ENCODE data around the gene TMEM200C.

The TMEM200C gene

GRCh38 chr18:5941890-5942289 lies 46.6 kb upstream of the TMEM200C start:
- TF ChIP-seq TAF1 (IDR thresholded peaks at IDR 0.05; ENCODE audit: borderline replicate concordance, insufficient read depth, low read length) (no peak), POLR2AphosphoS5 (IDR thresholded peaks at IDR 0.05; ENCODE audit: low read depth, low read length) (no peak), FOXP2 (optimal IDR thresholded peaks at IDR 0.05; ENCODE audit: borderline replicate concordance, extremely low read depth, extremely low read length, insufficient read depth) (no peak)

- TF ChIP-seq FOXP2 (optimal IDR thresholded peaks at IDR 0.05; ENCODE audit: borderline replicate concordance, extremely low read depth, extremely low read length, insufficient read depth) (no peak), SIN3A (IDR thresholded peaks at IDR 0.05; ENCODE audit: borderline replicate concordance, insufficient read depth, low read length) (no peak), TAF1 (IDR thresholded peaks at IDR 0.05; ENCODE audit: borderline replicate concordance, insufficient read depth, low read length) (no peak), POLR2AphosphoS5 (IDR thresholded peaks at IDR 0.05; ENCODE audit: low read depth, low read length) (no peak)
- TF ChIP-seq, protein P1, sequence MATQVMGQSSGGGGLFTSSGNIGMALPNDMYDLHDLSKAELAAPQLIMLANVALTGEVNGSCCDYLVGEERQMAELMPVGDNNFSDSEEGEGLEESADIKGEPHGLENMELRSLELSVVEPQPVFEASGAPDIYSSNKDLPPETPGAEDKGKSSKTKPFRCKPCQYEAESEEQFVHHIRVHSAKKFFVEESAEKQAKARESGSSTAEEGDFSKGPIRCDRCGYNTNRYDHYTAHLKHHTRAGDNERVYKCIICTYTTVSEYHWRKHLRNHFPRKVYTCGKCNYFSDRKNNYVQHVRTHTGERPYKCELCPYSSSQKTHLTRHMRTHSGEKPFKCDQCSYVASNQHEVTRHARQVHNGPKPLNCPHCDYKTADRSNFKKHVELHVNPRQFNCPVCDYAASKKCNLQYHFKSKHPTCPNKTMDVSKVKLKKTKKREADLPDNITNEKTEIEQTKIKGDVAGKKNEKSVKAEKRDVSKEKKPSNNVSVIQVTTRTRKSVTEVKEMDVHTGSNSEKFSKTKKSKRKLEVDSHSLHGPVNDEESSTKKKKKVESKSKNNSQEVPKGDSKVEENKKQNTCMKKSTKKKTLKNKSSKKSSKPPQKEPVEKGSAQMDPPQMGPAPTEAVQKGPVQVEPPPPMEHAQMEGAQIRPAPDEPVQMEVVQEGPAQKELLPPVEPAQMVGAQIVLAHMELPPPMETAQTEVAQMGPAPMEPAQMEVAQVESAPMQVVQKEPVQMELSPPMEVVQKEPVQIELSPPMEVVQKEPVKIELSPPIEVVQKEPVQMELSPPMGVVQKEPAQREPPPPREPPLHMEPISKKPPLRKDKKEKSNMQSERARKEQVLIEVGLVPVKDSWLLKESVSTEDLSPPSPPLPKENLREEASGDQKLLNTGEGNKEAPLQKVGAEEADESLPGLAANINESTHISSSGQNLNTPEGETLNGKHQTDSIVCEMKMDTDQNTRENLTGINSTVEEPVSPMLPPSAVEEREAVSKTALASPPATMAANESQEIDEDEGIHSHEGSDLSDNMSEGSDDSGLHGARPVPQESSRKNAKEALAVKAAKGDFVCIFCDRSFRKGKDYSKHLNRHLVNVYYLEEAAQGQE (IDR thresholded peaks at IDR 0.05; ENCODE audit: insufficient read depth in 1 of 2, low read depth in 2 of 2, low read length in 2 of 2), result no peak
Measured at GRCh38 chr18:5939801-5940667, 44.7 kb upstream of the TMEM200C start.

DNA sequence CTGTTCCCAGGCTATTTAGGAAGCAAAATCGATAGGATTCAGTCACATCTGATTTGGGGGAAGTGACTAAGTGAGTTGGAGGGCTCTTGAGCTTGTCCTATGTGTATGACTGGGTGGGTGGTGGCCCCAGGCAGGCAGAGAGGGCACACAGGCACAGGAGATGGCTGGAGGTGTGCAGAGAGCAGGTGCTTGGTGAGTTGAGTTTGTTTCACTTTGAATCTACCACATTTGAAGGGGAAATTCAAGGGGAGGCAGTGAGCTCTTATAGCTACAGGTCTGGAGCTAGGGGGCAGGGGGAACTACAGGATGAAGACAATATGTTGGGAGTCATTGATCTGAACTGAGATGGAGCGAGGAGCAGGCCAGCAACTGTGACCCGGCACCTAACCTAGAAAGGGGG lies 42.5 kb upstream of the TMEM200C start:
- TF ChIP-seq POLR2AphosphoS5 (IDR thresholded peaks at IDR 0.05; ENCODE audit: low read depth, low read length), result no peak
- no peak for TF ChIP-seq TAF1 (IDR thresholded peaks at IDR 0.05; ENCODE audit: borderline replicate concordance, insufficient read depth, low read length)
- TF ChIP-seq FOXP2 (optimal IDR thresholded peaks at IDR 0.05; ENCODE audit: borderline replicate concordance, extremely low read depth, extremely low read length, insufficient read depth), result no peak
- TF ChIP-seq, protein P1 (IDR thresholded peaks at IDR 0.05; ENCODE audit: insufficient read depth in 1 of 2, low read depth in 2 of 2, low read length in 2 of 2), result no peak

DNA sequence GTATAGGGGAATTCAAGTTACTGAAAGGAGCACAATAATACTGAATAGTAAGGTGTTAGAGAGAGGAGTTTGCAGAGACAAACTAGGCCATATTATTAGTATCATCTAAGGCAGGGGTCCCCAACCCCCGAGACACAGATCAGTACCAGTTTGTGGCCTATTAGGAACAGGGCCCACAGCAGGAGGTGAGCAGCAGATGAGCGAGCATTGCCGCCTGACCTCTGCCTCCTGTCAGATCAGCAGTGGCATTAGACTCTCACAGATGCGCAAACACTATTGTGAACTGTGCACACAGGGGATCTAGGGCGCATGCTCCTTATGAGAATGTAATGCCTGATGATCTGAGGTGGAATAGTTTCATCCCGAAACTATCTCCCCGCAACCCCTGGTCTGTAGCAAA lies 41.8 kb upstream of the TMEM200C start:
- TF ChIP-seq SIN3A (IDR thresholded peaks at IDR 0.05; ENCODE audit: borderline replicate concordance, insufficient read depth, low read length) (no peak), TAF1 (IDR thresholded peaks at IDR 0.05; ENCODE audit: borderline replicate concordance, insufficient read depth, low read length) (no peak), FOXP2 (optimal IDR thresholded peaks at IDR 0.05; ENCODE audit: borderline replicate concordance, extremely low read depth, extremely low read length, insufficient read depth) (no peak), POLR2AphosphoS5 (IDR thresholded peaks at IDR 0.05; ENCODE audit: low read depth, low read length) (no peak)
- TF ChIP-seq, protein P1 (IDR thresholded peaks at IDR 0.05; ENCODE audit: insufficient read depth in 1 of 2, low read depth in 2 of 2, low read length in 2 of 2), result no peak

DNA sequence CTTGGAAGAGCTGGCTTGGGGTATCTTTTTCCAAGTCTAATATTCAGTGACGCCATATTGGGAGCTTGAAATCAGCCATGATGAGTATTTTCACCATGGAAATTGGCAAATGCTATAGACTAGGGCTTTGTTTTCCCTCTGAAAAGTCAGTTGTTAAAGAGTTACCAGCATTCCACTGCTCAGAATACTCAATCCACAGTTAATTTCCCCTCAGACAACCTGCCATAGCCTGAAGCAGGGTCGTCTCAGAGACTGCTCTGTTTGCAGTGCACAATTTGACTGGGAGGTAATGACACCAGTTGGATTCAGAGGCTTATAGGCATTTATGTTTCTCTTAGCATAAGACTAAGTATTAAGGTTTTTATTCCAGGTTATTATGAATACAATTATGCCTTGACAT lies 35.5 kb upstream of the TMEM200C start:
- TF ChIP-seq POLR2AphosphoS5 (IDR thresholded peaks at IDR 0.05; ENCODE audit: low read depth, low read length) (no peak), TAF1 (IDR thresholded peaks at IDR 0.05; ENCODE audit: borderline replicate concordance, insufficient read depth, low read length) (no peak), FOXP2 (optimal IDR thresholded peaks at IDR 0.05; ENCODE audit: borderline replicate concordance, extremely low read depth, extremely low read length, insufficient read depth) (no peak), SIN3A (IDR thresholded peaks at IDR 0.05; ENCODE audit: borderline replicate concordance, insufficient read depth, low read length) (no peak)
- TF ChIP-seq, protein P1 (IDR thresholded peaks at IDR 0.05; ENCODE audit: insufficient read depth in 1 of 2, low read depth in 2 of 2, low read length in 2 of 2), result no peak

All from PFSK-1 (cell line).